ENCODE data around the gene GOLGA1. TPM values are rescaled to one million over a fixed set of nuclear protein-coding genes. Genes with fewer than 3 reads are reported as not detected.

GOLGA1 gene
- total and polyA plus RNA-seq, 10 of the 15 experiments (the other 5 are each of a cell fraction or from before 2014, with no cell fraction given), result 2.9 to 14.1 (median 8.1) TPM

GRCh38 chr9:124983698-124984097, 42.8 kb upstream of the GOLGA1 start (continued):
- no peak for TF ChIP-seq ZNF592 (IDR thresholded peaks at IDR 0.05)
- TF ChIP-seq SMAD1 (IDR thresholded peaks at IDR 0.05; ENCODE audit: low read depth, partially characterized antibody), result no peak
- no peak for TF ChIP-seq HDAC6 (IDR thresholded peaks at IDR 0.05; ENCODE audit: unreplicated experiment)
- TF ChIP-seq NFYA (IDR thresholded peaks at IDR 0.05; ENCODE audit: borderline replicate concordance, low read depth, low read length), result no peak
- no peak for TF ChIP-seq POLR2AphosphoS2 (IDR thresholded peaks at IDR 0.05; ENCODE audit: low read depth, low read length)
- TF ChIP-seq POLR2A (IDR thresholded peaks at IDR 0.05; ENCODE audit: low read depth, low read length), result no peak

GRCh38 chr9:124980431-124980830, 39.5 kb upstream of the GOLGA1 start:
- in situ Hi-C loops (cut with MboI), result no loop called here
- no peak for DNase-seq (ENCODE audit: low read depth, low spot score)
- SMC1A ChIA-PET (ENCODE audit: uncharacterized antibody, unreplicated experiment), result interaction anchor here (1.0 kb wide), 1 partner anchor 41 kb away, joined by 3 read pairs; no protein-coding TSS in a partner anchor
- TF ChIP-seq NFXL1 (IDR thresholded peaks at IDR 0.05; ENCODE audit: borderline replicate concordance) (no peak), HSF1 (IDR thresholded peaks at IDR 0.05; ENCODE audit: low read depth, low read length) (no peak), ZNF274 (IDR thresholded peaks at IDR 0.05; ENCODE audit: insufficient read depth, insufficient read length) (no peak), PRDM15 (CRISPR knock-in tag; IDR thresholded peaks at IDR 0.05) (no peak), RAD51 (IDR thresholded peaks at IDR 0.05) (no peak), RAD21 (IDR thresholded peaks at IDR 0.05; ENCODE audit: insufficient read depth, low read depth, low read length) (no peak), EP300 (IDR thresholded peaks at IDR 0.05; ENCODE audit: borderline replicate concordance in 1 of 2, control insufficient read depth in 1 of 2, low read depth in 2 of 2, low read length in 2 of 2) (no peak), NR2C1 (IDR thresholded peaks at IDR 0.05) (no peak), POU2F2 (IDR thresholded peaks at IDR 0.05; ENCODE audit: borderline replicate concordance, low read depth, low read length) (no peak)

More at GRCh38 chr9:124980431-124980830, 39.5 kb upstream of the GOLGA1 start:
- H3K4me3 ChIP-seq, result no peak overlapping the region
- ChIA-PET CTCF (no interaction called here), RAD21 (ENCODE audit: unreplicated experiment) (no interaction called here), POLR2A (no interaction called here)
- H4K20me1 ChIP-seq (ENCODE audit: control insufficient read depth, insufficient read depth), result no peaks in the 10 kb centered on the region
- 98% methylated on average over 4 of the region's 4 CpGs for WGBS (ENCODE audit: insufficient coverage, insufficient replicate concordance, low lambda C conversion rate, missing lambda C conversion rate)
- no peaks in the 10 kb centered on the region for H3K9me3 ChIP-seq (replicated peaks; ENCODE audit: control insufficient read depth, insufficient read depth, low read length)
- no peak overlapping the region for H3K9ac ChIP-seq (ENCODE audit: control insufficient read depth, insufficient read depth, low read length)
- H3K4me1 ChIP-seq (ENCODE audit: control insufficient read depth, insufficient read depth, low read length), result no peaks in the 10 kb centered on the region
- H3K27ac ChIP-seq (ENCODE audit: control insufficient read depth, insufficient read depth), result no peak overlapping the region
- intact Hi-C loops (cut with micrococcal nuclease; ENCODE audit: unreplicated experiment), result no loop called here
- BruUV-seq (replicated peaks), result no TSS peak
- H2AFZ ChIP-seq (ENCODE audit: control insufficient read depth, low read depth, low read length), result no peak overlapping the region
- H3K79me2 ChIP-seq (ENCODE audit: control insufficient read depth, insufficient read depth, low read length), result no peaks in the 10 kb centered on the region
- no peak overlapping the region for H3K4me2 ChIP-seq (ENCODE audit: control insufficient read depth, insufficient read depth)
- no peaks in the 10 kb centered on the region for H3K27me3 ChIP-seq (replicated peaks in 1 of 2; ENCODE audit: control insufficient read depth in 2 of 2, insufficient read depth in 2 of 2, low read length in 1 of 2)
- no peaks in the 10 kb centered on the region for H3K36me3 ChIP-seq (ENCODE audit: control insufficient read depth in 2 of 2, insufficient read depth in 2 of 2, low read length in 1 of 2)
- FAIRE-seq (no peak), ATAC-seq (no peak)
